ENCODE results near the gene ICAM1.
A peak's percentile ranks its signal among the peaks of the same experiment; 100 is the strongest.

Gene ICAM1

DNA sequence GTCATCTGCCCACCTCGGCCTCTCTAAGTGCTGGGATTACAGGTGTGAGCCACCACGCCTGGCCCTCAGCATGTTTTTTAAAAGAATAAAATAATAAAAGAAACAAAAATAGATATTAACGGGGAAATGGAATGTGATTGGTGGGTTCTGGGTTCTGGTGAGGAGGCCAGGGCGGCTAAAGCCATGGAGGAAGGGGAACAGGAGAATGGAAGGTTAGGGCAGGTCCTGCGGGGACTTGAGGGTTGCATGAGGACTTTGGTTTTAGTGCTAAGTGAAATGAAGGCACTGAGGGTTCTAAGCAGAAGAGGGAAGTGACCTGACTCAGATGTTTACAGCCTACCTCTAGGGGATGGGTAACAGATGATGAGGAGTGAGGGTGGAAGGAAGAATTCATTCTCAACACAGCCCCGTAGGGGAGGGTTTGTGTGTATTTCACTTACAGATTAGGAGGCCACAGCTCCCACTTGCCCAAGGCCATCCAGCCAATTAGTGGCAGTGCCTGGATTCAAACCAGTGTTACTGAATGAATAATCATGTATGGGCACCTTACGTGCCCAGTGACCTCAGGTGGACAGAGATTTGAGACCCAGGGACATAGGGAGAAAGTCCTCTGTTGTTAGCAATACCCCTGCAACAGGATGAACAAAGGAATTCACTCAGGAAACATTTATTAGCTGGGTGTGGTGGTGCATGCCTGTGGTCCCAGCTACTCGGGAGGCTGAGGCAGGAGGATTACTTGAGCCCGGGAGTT is 25.6 kb upstream of the ICAM1 start:
- ATAC-seq: no peak

DNA sequence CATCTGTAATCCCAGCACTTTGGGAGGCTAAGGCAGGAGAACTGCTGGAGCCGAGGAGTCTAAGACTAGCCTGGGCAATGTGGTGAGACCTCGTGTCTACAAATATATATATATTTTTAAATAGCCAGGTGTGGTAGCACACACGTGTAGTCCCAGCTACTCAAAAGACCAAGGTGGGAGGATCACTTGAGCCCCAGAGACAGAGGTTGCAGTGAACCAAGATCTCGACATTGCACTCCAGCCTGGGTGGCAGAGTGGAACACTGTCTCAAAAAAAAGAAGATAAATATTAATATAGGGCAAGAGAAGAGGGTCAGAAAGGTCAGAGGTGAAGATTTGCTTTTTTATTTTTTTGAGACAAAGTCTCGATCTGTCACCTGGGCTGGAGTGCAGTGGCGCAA is 24.4 kb upstream of the ICAM1 start:
- no peak for ATAC-seq

DNA sequence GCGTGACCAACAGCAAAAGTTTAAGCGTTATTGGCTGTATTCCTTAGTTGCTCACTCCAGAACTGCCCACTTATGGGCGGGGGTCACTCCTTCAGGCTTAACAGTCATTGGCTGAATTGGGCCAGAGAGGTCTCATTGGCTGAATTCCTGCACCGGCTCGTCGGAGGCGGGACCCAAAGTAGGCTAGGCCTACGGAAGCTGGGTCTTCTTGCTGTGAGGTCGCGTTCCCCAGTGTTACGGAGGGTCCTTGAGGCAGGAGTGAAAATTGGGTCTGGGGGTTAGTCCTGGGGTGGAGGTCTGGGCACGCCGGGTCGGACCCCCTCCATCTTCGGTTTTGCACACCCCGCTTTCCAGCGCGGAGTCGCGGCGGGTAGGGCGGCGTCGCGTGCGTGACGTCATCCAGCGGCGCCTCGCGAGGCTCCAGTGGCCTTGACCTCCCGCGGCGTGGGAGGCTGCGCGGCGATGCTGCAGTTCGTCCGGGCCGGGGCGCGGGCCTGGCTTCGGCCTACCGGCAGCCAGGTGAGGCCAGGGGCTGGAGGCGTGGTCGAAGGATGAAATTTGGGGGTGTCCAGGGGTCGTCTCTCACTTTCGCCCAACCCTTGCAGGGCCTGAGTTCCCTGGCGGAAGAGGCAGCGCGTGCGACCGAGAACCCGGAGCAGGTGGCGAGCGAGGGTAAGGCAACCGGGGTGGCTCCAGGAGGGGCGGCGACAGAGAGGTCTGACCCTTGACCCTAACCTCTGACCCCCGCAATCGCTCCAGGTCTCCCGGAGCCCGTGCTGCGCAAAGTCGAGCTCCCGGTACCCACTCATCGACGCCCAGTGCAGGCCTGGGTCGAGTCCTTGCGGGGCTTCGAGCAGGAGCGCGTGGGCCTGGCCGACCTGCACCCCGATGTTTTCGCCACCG is 18.9 kb upstream of the ICAM1 start, which contains the start of gene MRPL4:
Gene MRPL4 (plus strand): TSS at position 423 of the 903 bp plus-strand sequence. CDS start 40 bp downstream, at position 463.
- peak; percentile 97 to 98 for ATAC-seq

DNA sequence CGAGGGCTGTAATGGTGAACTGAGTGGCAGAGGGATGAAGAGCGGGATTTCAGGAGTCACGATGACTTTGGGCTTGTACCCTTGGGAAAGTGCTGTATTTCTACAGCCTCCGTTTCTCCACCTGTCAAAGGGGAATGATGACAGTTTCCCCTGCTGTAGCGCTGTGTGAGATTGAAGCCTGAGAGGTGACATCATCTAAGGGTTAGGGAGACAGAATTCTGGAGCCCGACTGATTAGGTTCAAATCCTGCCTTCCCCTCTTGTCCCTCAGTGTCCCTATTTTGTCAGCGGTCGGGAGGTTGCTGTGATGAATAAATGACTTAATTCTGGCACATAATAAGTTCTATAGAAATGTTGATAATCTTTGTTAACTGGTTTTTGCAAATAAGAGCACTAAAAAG is 18.2 kb upstream of the ICAM1 start:
- no peak for ATAC-seq

DNA sequence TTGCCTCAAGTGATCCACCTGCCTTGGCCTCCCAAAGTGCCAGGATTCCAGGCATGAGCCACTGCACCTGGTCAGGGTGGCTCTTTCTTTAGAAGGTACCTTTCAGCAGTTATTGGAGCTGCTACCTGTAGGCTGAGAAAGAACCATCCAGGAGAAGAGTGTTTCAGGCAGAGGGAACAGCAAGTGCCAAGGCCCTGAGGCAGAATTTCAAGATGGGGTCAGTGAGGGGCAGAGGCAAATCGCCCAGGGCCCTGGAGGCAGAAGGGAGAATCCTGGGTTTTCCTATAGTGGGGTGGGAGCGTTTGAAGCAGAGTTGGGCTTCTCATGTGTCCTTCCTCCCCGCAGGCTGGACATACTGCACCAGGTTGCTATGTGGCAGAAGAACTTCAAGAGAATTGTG is 16.7 kb upstream of the ICAM1 start:
- no peak for ATAC-seq

DNA sequence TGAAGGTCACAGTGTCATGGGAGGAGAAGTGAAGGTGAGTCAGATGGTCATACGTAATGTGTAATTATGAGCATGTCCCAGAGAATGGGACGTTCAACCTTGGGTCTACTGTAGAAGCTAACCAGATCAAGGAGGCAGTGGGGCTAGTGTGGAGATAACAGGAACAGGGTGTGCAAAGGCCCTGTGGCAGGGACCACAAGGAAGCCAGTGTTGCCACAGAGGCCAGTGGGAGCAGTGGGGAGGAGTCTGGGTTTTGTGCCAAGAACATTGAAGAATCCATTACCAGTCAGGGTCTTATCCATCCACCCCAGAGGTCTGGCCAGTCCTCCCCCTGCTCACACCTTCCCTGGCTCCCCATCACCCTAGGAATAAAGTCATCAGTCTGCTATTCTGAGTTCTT is 15.6 kb upstream of the ICAM1 start:
- ATAC-seq: no peak

DNA sequence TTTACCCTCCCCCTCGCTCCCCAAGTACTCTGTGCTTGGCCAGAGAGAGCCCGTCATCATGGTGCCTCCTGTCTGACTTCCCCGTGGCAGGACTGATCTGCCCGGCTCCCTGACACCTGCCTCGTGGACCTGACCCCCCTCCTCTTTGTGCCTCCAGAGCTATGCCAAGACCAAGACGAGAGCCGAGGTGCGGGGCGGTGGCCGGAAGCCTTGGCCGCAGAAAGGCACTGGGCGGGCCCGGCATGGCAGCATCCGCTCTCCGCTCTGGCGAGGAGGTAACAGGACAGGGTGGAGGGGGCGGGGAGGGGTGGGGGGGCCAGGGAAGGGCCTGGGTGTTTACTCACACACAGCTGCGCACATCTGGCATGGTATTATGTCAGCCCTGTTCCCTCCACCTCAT is 14.4 kb upstream of the ICAM1 start:
- ATAC-seq: no peak

DNA sequence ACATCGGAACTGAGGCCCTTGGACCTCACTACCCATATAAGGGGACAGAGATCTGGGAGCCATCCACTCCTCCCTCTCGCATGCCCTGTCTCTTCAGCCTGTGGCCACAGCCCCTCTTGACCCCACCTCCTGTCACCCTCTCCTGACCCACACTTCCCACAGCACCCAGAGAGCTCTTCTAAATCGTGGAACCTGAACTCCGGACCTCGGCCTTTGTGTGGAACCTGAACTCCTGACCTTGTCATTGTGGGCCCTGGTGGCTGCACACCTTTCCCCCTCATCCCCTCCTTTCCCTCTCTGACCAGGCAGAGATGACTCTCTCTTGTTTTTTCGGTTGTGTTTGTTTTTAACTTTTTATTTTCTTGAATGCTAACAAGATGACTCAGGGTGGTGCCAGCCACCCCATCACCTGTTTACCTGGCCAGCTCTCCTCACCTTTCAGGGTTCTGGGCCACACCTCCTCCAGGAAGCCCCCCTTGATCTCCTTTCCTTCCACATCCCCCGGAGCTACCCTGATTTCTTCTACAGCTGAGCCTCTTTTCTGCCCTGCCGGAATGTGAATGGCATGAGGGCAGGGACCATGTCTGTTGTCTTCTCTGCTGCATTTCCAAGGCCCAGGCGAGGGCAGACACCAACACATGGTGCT is 13.8 kb upstream of the ICAM1 start:
- ATAC-seq: no peak

DNA sequence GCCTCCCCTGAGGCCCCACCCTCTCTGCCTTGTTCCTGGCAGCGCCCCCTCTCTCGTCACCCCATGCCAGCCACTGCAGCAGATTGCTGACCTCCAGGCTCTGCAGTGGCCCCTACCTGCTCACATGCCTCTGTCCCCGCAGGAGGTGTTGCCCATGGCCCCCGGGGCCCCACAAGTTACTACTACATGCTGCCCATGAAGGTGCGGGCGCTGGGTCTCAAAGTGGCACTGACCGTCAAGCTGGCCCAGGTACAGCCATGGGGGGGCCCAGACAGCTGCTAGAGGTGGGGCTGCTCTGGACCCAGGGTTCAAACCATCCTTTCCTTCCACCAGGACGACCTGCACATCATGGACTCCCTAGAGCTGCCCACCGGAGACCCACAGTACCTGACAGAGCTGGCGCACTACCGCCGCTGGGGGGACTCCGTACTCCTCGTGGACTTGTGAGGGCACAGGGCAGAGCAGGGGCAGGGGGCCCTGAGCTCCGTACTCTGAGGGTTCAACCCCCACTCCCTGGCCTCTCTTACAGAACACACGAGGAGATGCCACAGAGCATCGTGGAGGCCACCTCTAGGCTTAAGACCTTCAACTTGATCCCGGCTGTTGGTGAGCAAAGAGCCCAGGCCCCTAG is 12.7 kb upstream of the ICAM1 start:
- no peak for ATAC-seq

DNA sequence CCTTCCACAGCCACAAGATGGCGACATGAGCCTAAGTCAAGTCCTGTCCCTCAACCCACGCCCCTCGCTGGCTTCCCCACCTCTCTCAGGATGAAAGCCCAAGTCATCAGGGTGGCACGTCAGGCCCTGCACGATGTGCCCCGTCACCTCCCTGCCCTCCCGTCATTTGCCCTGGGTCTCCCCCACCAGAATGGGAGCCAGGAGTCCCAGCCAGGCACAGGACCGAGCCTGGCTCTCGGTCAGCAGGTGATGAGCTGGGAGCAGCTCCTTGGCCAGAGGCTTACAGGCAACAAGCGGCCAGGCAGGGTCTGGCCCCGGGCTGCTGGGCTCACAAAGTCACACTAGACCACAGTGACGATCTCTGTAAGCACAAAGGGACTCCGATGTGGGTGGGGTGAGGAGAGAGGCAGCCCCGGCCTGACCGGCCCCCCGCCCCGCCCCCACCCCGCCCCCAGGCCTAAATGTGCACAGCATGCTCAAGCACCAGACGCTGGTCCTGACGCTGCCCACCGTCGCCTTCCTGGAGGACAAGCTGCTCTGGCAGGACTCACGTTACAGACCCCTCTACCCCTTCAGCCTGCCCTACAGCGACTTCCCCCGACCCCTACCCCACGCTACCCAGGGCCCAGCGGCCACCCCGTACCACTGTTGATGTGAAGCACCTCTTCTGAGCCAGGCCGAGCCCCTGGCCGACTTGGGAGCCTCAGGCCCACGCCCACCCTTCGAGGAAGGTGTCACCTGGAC is 11.6 kb upstream of the ICAM1 start:
- peak; percentile 84 to 86 for ATAC-seq

DNA sequence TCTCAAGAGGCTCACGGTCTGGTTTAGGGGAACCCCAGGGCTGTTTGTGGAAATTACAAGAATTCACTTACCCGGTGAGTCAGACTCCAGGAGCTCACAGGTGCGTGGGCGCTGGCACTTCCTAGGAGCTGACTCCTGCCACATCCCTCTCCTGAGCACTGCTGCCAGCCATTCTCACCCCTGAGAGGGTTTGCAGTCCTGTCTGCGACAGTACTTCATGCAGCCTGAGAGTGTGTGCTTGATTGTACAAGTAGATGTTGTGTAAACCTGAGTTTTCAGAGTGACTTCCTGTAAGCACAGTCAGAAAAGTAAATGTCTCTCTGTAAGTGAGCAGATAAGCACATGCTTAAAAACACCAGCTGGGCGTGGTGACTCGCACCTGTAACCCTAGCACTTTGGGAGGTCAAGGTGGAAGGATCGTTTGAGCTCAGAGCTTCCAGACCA is 10.8 kb upstream of the ICAM1 start:
- peak; percentile 66 to 69 for ATAC-seq

DNA sequence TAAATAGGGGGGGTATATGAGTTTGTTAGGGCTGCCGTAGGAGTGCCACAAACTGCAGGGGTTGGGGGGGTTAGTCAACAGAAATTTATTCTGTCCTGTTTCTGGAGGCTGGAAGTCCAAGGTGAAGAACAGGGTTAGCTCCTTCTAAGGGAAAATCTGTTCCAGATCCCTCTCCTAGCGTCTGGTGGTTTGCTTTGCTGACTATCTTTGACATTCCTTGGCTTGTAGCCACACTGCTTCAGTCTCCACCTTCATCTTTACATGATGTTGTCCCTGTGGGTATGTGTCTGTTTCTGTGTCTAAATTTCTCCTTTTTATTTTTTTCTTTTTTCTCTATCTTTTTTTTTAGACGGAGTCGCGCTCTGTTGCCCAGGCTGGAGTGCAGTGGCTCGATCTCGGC is 8.1 kb upstream of the ICAM1 start:
- no peak for ATAC-seq

DNA sequence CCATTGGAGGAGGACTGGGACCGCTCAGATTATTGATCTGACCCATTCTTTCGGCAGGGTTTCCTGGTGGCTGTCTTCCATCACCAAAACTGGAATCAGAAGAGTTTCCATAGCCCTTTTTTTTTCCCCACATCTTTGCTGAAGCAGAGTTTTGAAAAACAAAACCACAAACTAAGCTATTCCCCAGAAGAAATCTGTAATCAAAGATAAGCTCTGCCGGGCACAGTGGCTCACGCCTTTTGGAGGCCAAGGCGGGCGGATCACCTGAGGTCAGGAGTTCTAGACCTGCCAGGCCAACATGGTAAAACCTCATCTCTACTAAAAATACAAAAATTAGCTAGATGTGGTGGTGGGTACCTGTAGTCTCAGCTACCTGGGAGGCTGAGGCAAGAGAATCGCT is 4.2 kb upstream of the ICAM1 start:
- ATAC-seq: no peak

DNA sequence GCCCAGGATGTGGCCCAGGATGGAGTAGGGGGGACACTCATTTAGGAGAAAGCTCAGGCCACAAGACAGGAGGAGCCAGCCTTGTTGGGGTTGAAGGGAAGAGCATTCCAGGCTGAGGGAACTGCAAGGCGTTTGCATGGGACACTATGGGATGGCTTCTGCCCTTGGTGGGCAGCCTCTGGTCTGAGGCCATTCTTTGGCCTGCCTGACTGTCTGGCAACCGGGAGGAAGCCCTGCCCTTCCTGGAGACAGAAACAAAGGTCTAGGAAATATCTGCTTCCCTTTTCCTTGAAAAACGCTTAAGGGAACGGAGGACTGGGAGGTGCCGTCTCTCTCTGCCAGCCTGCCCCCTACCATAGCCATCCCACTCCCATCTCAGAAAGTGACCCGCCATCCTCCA is 2.8 kb upstream of the ICAM1 start:
- ATAC-seq: no peak

DNA sequence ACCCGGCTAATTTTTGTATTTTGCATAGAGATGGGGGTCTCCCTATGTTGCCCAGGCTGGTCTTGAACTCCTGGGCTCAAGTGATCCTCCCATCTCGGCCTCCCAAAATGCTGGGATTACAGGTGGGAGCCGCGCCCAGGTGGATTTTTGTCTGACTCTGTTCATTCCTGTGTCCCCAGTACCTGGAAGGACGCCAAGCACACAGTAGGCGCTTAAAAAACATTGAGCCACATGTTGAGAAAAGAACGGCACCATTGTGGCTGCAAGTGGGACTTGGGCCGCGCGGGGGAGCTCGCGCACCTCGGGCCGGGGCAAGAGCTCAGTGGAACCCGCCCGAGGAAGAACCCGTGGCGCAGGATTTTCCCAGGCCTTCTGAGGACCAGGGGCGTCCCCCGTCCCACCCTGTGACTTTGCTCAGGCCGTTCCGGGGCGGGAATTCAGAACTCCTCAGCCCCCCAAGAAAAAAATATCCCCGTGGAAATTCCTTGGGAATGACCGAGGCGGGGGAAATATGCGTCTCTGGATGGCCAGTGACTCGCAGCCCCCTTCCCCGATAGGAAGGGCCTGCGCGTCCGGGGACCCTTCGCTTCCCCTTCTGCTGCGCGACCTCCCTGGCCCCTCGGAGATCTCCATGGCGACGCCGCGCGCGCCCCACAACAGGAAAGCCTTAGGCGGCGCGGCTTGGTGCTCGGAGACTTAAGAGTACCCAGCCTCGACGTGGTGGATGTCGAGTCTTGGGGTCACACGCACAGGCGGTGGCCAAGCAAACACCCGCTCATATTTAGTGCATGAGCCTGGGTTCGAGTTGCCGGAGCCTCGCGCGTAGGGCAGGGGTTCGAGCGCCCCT is 1.4 kb upstream of the ICAM1 start:
- peak; percentile 53 to 55 for ATAC-seq

DNA sequence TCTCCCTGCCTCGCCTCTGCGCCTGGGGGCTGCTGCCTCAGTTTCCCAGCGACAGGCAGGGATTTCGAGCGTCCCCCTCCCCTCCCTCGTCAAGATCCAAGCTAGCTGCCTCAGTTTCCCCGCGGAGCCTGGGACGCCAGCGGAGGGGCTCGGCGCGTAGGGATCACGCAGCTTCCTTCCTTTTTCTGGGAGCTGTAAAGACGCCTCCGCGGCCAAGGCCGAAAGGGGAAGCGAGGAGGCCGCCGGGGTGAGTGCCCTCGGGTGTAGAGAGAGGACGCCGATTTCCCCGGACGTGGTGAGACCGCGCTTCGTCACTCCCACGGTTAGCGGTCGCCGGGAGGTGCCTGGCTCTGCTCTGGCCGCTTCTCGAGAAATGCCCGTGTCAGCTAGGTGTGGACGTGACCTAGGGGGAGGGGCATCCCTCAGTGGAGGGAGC is 722 bp upstream of the ICAM1 start:
- peak; percentile 59 to 72 for ATAC-seq

DNA sequence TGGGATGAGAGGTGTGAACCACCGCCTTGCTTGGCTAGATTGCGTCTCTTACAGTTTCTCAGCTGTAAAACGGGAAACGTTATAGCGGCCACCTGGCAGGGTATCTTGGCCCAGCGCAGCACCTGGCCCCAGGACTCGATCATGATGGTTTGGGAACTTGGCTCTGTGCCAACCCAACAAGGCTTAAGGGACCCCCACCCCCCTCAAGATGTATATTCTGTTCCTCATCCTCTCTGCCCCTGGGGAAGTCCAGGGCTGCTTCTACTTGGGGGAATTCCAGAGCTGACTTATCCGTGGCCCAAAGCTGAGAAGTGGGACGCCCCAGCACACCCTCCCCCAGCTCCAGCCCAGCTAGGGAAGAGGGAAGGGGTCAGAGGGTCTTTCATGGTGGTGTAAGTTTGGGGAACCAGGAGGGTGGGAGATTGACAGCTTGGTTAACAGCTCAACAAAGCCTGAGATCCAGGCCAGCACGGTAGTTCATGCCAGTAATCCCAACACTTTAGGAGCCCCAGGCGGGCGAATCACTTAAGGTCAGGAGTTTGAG is 695 bp downstream of the ICAM1 start:
- ATAC-seq: peak; percentile 17 to 23

DNA sequence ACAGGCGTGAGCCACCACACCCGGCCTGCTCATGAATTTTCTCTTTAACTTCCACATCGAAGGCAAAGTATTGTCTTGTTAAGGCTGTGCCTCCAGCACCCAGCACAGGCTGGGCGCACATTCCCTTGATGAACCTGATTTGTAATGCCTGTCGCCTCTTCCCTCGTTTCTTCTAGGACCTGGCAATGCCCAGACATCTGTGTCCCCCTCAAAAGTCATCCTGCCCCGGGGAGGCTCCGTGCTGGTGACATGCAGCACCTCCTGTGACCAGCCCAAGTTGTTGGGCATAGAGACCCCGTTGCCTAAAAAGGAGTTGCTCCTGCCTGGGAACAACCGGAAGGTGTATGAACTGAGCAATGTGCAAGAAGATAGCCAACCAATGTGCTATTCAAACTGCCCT is 3.7 kb downstream of the ICAM1 start:
- ATAC-seq: no peak

DNA sequence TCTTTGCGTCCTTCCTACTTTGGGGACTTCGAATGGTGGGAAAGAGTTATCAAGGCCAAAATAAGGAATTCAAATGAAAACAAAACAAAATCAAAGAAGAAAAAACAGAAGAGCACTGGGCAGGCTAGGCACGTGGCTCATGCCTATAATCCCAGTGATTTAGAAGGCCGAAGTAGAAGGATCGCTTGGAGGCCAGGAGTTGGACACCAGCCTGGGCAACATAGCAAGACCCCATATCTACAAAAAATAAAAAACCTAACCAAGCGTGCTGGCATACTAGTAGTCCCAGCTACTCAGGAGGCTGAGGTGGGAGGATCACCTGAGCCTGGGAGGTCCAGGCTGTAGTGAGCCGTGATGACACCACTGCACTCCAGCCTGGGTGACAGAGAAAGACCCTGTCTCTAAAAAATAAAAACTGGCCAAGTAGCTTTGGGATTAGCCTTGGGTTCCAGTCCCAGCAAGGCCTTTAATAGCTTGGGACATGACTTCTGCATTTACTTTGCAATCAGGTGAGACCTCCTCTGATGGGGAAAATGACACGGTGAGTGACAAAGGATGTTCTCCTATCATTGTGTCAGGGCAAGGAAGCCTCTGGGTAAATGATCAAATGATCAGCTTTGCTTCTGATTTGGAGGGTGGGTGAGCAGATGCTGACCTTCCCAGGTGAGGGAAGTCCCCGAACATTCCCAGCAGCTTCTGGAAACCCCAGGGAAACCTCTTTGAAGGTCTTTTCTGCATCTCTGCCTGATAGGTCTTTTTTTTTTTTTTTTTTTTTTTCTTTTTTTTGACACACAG is 7.1 kb downstream of the ICAM1 start:
- no peak for ATAC-seq

DNA sequence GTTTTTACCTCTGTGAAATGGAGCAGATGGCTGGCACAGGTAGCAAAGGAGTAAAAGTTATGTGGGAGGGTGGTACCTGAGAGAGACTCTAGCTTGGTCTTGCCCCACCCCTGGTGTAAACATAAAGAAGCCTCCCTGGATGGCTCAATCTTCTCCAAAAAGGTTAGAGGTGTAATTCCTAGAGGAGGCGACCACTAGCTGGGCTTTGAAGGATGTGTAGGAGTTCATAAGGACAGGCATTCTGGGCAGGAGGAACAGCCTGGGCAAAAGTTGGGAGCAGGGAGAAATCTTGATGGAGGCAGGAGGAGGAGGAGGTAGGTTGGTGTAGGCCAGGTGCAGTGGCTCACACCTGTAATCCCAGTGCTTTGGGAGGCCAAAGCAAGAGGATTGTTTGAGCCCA is 8.0 kb downstream of the ICAM1 start:
- no peak for ATAC-seq

Measured in activated CD4-positive, CD25-positive, alpha-beta regulatory T cell treated with anti-CD3 and anti-CD28 coated beads, Interleukin-2, amount 50 U/mL, for 24 hours (primary cell).